ENCODE data around the gene PTPN14. TPM values are rescaled to one million over a fixed set of nuclear protein-coding genes. Genes with fewer than 3 reads are reported as not detected.

Gene PTPN14
- total RNA-seq, 1 experiment from 2014 or later = 209 TPM

GRCh38 chr1:214342525-214342924 lies 208.9 kb downstream of the PTPN14 start:
- ATAC-seq = no peak
- in situ Hi-C loops (cut with HindIII; ENCODE audit: low pct_unique_long_range_greater_than_20kb, low sequenced_read_pairs) = no loop called here

GRCh38 chr1:214341932-214342331 lies 209.5 kb downstream of the PTPN14 start:
- no TSS peak for BruUV-seq (replicated peaks)

More at GRCh38 chr1:214342525-214342924, 208.9 kb downstream of the PTPN14 start:
- intact Hi-C loops (cut with micrococcal nuclease; ENCODE audit: unreplicated experiment) = no loop called here
- H3K4me3 ChIP-seq (ENCODE audit: low read depth in 2 of 2, low read length in 2 of 2) = no peak overlapping the region
- no TSS peak for BruUV-seq (replicated peaks)
- CTCF ChIA-PET = interaction anchor here (1.5 kb wide), 1 partner anchor 10 kb away, joined by 6 read pairs; no protein-coding TSS in a partner anchor
- no peak for DNase-seq (ENCODE audit: low read depth, low spot score)
- H3K4me1 ChIP-seq (ENCODE audit: control insufficient read depth, insufficient read depth, low read length) = peaks cover 13% of the 10 kb centered on the region
- no peaks in the 10 kb centered on the region for H3K27me3 ChIP-seq (ENCODE audit: control insufficient read depth, insufficient read depth, low read length)
- POLR2A ChIA-PET = no interaction called here
- H3K9me3 ChIP-seq (ENCODE audit: control insufficient read depth, insufficient read depth, low read depth, low read length) = no peaks in the 10 kb centered on the region
- H3K36me3 ChIP-seq (ENCODE audit: control insufficient read depth, insufficient read depth, low read length) = peaks cover 7% of the 10 kb centered on the region
- TF ChIP-seq POLR2AphosphoS5 (IDR thresholded peaks at IDR 0.05; ENCODE audit: low read depth, low read length) (no peak; the same call in 1 of the 2 replicates), CTCF (IDR thresholded peaks at IDR 0.05) (no peak; the same call in 1 of the 2 replicates), TCF7L2 (IDR thresholded peaks at IDR 0.05; ENCODE audit: low read depth, low read length) (no peak), SIN3A (IDR thresholded peaks at IDR 0.05; ENCODE audit: borderline replicate concordance, insufficient read depth, low read depth, low read length) (no peak), REST (IDR thresholded peaks at IDR 0.05; ENCODE audit: insufficient read depth in 1 of 2, low read depth in 2 of 2, low read length in 1 of 2) (no peak)
- no peak overlapping the region for H3K27ac ChIP-seq (ENCODE audit: low read length)

More at GRCh38 chr1:214341932-214342331, 209.5 kb downstream of the PTPN14 start:
- Histone ChIP-seq H3K36me3 (ENCODE audit: control insufficient read depth, insufficient read depth, low read length) (peaks cover 2% of the 10 kb centered on the region; the same call in 1 of the 2 replicates), H3K27ac (ENCODE audit: low read length) (no peak overlapping the region), H3K4me1 (ENCODE audit: control insufficient read depth, insufficient read depth, low read length) (peaks cover 14% of the 10 kb centered on the region), H3K4me3 (ENCODE audit: low read depth in 2 of 2, low read length in 2 of 2) (no peak overlapping the region), H3K9me3 (ENCODE audit: control insufficient read depth, insufficient read depth, low read depth, low read length) (no peaks in the 10 kb centered on the region), H3K27me3 (ENCODE audit: control insufficient read depth, insufficient read depth, low read length) (no peaks in the 10 kb centered on the region)
- ATAC-seq (no peak), DNase-seq (ENCODE audit: low read depth, low spot score) (no peak)
- intact Hi-C loops (cut with micrococcal nuclease; ENCODE audit: unreplicated experiment) (no loop called here), in situ Hi-C loops (cut with HindIII; ENCODE audit: low pct_unique_long_range_greater_than_20kb, low sequenced_read_pairs) (no loop called here)
- ChIA-PET CTCF (interaction anchor here (1.5 kb wide), 1 partner anchor 10 kb away, joined by 6 read pairs; no protein-coding TSS in a partner anchor), POLR2A (no interaction called here)
- TF ChIP-seq SIN3A (IDR thresholded peaks at IDR 0.05; ENCODE audit: borderline replicate concordance, insufficient read depth, low read depth, low read length) (no peak), REST (IDR thresholded peaks at IDR 0.05; ENCODE audit: insufficient read depth in 1 of 2, low read depth in 2 of 2, low read length in 1 of 2) (no peak), CTCF (IDR thresholded peaks at IDR 0.05) (no peak), TCF7L2 (IDR thresholded peaks at IDR 0.05; ENCODE audit: low read depth, low read length) (no peak), POLR2AphosphoS5 (IDR thresholded peaks at IDR 0.05; ENCODE audit: low read depth, low read length) (no peak)

Measured in Panc1 (cell line).